Fibroblast of pulmonary artery (primary cell): Measurements from ENCODE around the gene SLC30A7.

Source experiments
- DNase-seq: peaks from one replicate; pipeline ENCODE4 v3.0.0-alpha.2; 2010; ENCODE audit warnings: low read depth
- H3K4me3 ChIP-seq: replicated peaks from 2 replicates; pipeline ENCODE4 v1.5.1; 2011; ENCODE audit warnings: low read depth, mild to moderate bottlenecking, control low read depth, low read length, moderate library complexity
- TF ChIP-seq, protein P1 (sequence below): IDR thresholded peaks from 2 replicates; pipeline ENCODE4 v1.5.1; 2011; ENCODE audit warnings: mild to moderate bottlenecking, control low read depth, low read length, inconsistent platforms; ENCODE audit errors: missing control alignments

Gene SLC30A7

DNA sequence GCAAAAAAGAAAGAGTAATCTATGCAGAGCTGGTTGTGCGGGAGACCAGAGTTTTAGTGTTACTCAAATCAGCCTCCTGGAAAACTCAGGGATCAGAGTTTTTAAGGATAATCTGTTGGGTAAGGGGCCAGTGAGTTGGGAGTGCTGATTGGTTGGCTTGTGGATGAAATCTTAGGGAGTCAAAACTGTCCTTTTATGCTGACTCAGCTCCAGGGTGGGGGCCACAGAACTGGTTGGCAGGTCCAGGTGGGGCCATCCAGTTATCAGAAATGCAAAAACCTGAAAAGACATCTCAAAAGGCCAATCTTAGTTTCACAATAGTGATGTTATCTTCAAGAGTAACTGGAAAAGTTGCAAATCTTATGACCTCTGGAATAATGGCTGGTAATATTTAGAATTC, 4.5 kb upstream of the SLC30A7 start:
- DNase-seq: no peak
- H3K4me3 ChIP-seq: no peak overlapping the region
- TF ChIP-seq, protein P1, sequence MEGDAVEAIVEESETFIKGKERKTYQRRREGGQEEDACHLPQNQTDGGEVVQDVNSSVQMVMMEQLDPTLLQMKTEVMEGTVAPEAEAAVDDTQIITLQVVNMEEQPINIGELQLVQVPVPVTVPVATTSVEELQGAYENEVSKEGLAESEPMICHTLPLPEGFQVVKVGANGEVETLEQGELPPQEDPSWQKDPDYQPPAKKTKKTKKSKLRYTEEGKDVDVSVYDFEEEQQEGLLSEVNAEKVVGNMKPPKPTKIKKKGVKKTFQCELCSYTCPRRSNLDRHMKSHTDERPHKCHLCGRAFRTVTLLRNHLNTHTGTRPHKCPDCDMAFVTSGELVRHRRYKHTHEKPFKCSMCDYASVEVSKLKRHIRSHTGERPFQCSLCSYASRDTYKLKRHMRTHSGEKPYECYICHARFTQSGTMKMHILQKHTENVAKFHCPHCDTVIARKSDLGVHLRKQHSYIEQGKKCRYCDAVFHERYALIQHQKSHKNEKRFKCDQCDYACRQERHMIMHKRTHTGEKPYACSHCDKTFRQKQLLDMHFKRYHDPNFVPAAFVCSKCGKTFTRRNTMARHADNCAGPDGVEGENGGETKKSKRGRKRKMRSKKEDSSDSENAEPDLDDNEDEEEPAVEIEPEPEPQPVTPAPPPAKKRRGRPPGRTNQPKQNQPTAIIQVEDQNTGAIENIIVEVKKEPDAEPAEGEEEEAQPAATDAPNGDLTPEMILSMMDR: no peak

DNA sequence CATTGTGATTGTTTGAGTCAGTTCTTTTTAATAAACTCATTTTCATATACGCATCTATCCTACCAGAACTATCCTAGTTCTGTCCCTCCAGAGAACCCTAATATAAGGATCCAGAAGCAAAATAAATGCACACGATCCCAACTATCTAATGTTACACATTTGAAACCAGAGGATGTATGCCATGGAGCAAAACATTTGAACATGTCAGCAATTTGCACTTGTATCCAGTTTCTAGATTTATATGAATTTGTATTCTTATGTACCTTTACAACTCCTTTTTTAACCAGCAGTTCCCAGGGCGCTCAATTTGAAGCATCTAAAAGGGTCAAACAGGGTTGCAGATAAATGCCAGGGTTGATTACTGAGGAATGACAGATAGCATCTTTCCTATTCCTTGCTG, 3.3 kb upstream of the SLC30A7 start:
- TF ChIP-seq, protein P1: no peak
- H3K4me3 ChIP-seq: no peak overlapping the region
- DNase-seq: no peak

DNA sequence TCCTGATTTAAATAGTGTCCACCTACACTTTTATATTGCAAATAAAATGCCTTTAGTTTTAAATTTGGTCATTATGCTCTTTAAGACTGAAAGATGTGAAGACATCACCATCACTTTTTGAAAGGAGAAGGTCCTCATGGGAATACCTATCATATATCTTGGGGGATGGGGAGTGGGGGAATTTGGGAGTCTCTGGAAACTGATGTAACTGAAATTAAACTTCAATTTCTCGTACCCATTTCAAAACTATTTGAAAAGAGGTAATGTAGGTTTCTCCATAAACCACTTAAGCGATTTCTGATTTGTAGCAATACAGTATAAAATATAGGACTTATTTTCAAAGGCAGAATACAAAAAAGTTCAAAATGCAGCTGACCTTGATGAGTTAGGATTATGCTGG, 2.2 kb upstream of the SLC30A7 start:
- H3K4me3 ChIP-seq: peak overlapping the region; percentile 88
- TF ChIP-seq, protein P1: no peak
- no peak for DNase-seq

DNA sequence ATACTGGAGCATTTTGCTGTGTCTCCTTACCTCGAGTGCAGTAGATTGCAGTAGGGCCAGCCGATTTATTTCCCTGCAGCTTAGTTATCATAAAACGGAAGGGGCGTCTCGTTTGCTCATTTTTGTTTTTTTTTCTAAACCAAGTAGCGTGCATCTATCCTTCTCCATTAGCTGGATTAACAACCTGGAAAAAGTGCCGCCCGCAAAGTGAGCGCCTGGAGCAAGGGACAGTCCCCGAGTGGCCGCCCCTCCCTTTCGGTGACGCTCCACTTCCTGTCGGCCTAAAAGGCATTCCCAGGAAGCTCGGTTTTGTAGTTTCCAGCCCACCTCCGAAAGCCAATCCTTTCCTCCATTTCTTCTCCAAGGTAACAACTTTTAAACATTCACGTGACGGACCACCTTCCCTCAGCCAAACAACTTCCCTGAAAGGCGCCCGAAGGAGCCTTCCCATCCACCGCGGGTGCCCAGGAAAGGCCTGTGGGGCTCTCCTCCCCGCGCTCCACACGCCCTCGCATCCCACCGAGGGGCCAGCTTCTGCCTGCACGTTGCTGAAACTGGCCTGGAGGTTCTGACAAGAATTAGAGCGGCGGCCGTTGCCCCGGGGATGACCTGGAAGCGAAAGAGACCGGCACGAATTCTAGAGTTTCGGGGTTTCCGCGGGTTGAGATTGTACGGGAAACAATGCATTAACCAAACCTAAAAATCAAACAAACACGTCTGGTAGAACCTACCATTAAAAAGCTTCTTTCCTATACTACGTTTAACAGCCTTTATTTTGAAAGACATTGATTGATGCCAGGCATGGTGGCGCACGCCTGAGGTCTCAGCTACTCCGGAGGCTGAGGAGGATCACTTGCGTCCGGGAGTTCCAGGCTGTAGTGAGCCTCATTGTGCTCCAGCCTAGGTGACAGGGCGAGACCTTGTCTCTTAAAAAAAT, 1.0 kb upstream of the SLC30A7 start, which contains the start of gene EXTL2:
EXTL2 (minus strand) TSS at position 240 of the 937 bp plus-strand sequence. CDS start 6,085 bp downstream, outside the sequence.
- peak; percentile 84 for DNase-seq
- TF ChIP-seq, protein P1: no peak
- peak within 1 kb of the TSS; percentile 88 for H3K4me3 ChIP-seq

DNA sequence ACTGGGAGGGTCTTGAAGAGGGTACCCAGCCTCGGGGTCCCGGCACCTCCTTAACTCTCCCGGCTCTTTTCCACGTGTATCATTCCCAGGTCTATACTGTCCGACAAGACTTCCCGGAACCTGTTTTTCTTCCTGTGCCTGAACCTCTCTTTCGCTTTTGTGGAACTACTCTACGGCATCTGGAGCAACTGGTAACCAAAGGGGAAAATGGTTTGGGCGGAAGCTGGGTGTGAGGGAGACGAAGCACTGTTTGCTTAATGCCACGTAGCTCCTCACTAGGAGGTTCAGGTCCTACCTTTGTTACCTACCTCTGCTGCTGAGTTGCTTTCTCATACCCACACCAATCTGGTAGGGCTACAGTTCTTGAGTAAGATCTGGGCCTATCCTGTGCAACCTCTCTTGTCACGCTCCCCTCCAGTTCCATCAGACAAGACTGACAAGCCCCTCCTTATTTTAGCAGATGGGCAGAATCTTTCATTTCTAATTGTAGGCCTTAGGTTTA, 642 bp downstream of the SLC30A7 start:
- TF ChIP-seq, protein P1: no peak
- DNase-seq: peak; percentile 62
- peak overlapping the region; percentile 88 for H3K4me3 ChIP-seq

DNA sequence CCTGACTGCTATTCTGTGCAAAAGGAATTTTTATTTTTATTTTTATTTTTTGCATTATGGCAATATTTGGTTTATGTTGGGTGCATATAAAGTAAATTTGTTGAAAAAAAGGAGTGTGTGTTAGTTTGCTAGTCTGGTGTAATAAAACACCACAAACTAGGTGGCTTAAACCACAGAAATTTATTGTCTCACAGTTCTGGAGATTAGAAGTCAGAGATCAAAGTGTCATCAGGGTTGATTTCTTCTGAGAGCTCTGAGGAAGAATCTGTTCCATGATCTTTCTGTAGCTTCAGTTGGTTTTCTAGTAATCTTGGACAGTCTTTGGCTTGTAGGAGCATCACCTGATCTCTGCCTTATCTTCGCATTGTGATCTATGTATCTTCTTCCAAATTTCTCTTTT, 6.5 kb downstream of the SLC30A7 start:
- no peak for DNase-seq
- no peak overlapping the region for H3K4me3 ChIP-seq
- TF ChIP-seq, protein P1: no peak
